ENCODE data around the gene FAM43B. TPM values are rescaled to one million over a fixed set of nuclear protein-coding genes. Genes with fewer than 3 reads are reported as not detected.

The FAM43B gene
- total RNA-seq, 3 donors from 2014 or later, result 0.16 to 0.33 (median 0.29) TPM

DNA sequence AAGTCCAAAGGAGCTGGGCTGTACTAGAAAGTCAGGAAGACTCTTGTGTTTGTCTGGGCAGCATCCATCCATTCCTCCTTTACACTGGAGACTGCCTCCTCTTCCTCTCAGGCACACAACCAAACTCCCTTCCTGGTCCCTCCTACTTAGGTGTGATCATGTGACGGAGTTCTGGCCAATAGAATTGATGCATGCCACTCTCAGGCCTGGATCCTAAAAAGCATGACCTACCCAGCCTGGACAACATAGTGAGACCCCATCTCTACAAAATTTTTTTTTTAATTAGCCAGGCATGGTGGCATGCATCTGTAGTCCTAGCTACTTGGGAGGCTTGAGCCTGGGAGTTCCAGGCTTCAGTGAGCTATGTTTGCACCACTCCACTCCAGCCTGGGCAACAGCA lies 8.6 kb downstream of the FAM43B start:
- intact Hi-C loops (cut with DNase I; ENCODE audit: low total_unique reads), result no loop called here
- H3K27me3 ChIP-seq, result no peaks in the 10 kb centered on the region

DNA sequence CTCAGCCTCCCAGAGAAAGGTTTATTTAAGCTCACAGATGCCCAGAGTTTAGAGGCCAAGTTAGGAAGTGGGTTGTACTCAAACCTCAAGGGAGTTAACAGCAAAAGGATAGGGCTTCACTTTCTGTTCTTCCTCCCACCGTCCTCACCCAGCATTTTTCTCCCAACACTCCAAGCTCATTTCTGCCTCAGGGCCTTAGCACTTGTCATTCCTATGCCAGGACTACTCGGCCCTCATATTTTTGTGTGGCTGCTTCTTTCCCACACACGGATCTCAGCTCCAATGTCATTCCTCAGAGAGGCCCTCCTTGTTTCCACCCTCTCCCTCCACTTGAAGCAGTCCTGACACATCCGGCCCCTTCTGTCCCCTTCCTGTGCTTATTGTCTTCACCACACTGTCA lies 12.9 kb downstream of the FAM43B start:
- Histone ChIP-seq H3K4me3 (no peak overlapping the region), H3K27ac (no peak overlapping the region), H3K9me3 (no peaks in the 10 kb centered on the region), H3K36me3 (no peaks in the 10 kb centered on the region), H3K4me1 (no peaks in the 10 kb centered on the region), H3K27me3 (no peaks in the 10 kb centered on the region)
- DNase-seq (ENCODE audit: low spot score in 2 of 2), result no peak
- intact Hi-C loops (cut with DNase I; ENCODE audit: low total_unique reads), result no loop called here
- TF ChIP-seq POLR2A (IDR thresholded peaks at IDR 0.05) (no peak), POLR2AphosphoS5 (IDR thresholded peaks at IDR 0.05) (no peak)
- TF ChIP-seq, protein P1, sequence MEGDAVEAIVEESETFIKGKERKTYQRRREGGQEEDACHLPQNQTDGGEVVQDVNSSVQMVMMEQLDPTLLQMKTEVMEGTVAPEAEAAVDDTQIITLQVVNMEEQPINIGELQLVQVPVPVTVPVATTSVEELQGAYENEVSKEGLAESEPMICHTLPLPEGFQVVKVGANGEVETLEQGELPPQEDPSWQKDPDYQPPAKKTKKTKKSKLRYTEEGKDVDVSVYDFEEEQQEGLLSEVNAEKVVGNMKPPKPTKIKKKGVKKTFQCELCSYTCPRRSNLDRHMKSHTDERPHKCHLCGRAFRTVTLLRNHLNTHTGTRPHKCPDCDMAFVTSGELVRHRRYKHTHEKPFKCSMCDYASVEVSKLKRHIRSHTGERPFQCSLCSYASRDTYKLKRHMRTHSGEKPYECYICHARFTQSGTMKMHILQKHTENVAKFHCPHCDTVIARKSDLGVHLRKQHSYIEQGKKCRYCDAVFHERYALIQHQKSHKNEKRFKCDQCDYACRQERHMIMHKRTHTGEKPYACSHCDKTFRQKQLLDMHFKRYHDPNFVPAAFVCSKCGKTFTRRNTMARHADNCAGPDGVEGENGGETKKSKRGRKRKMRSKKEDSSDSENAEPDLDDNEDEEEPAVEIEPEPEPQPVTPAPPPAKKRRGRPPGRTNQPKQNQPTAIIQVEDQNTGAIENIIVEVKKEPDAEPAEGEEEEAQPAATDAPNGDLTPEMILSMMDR (IDR thresholded peaks at IDR 0.05), result no peak

More for the DNA sequence above, 8.6 kb downstream of the FAM43B start:
- TF ChIP-seq POLR2AphosphoS5 (IDR thresholded peaks at IDR 0.05), result no peak
- TF ChIP-seq, protein P1 (IDR thresholded peaks at IDR 0.05), result no peak
- TF ChIP-seq POLR2A (IDR thresholded peaks at IDR 0.05), result no peak
- H3K4me1 ChIP-seq, result no peaks in the 10 kb centered on the region
- no peaks in the 10 kb centered on the region for H3K9me3 ChIP-seq
- no peak overlapping the region for H3K27ac ChIP-seq
- H3K36me3 ChIP-seq, result no peaks in the 10 kb centered on the region
- no peak overlapping the region for H3K4me3 ChIP-seq
- DNase-seq (ENCODE audit: low spot score in 2 of 2), result no peak

DNA sequence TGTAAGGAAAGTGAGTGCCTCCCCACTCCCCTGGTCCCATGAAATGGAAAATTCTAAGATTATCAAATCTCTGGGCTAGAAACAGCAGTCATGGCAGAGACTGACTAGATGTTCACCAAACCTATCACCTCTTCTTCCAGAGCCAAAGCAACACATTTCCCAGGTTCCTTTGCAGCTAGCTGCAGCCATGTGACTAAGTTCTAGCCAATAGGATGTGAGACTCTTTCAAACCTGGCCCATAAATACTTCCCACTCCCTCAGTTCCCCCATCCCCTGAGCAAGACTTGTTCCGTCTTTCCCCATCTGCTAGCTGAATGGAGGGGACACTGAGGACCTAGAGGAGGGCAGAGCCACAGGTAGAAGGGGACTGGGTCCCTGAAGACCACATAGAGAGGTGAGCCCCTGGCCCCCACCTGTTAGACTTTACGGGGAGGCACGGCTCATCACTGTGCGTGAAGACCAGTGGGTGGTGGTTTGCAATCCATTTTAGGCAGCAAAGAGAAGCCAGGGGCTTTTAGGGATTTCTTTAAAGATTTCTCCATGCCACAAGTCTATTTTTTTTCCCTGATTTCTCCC lies 17.2 kb downstream of the FAM43B start:
- intact Hi-C loops (cut with DNase I; ENCODE audit: low total_unique reads), result no loop called here
- no peak for TF ChIP-seq POLR2AphosphoS5 (IDR thresholded peaks at IDR 0.05)
- TF ChIP-seq, protein P1 (IDR thresholded peaks at IDR 0.05), result no peak
- no peak for TF ChIP-seq POLR2A (IDR thresholded peaks at IDR 0.05)
- Histone ChIP-seq H3K9me3 (peaks cover 0 to 6% of the 10 kb centered on the region in 2 donors), H3K4me3 (no peak overlapping the region), H3K4me1 (no peaks in the 10 kb centered on the region), H3K27ac (no peak overlapping the region), H3K27me3 (no peaks in the 10 kb centered on the region), H3K36me3 (no peaks in the 10 kb centered on the region)
- DNase-seq (ENCODE audit: low spot score in 2 of 2), result no peak

DNA sequence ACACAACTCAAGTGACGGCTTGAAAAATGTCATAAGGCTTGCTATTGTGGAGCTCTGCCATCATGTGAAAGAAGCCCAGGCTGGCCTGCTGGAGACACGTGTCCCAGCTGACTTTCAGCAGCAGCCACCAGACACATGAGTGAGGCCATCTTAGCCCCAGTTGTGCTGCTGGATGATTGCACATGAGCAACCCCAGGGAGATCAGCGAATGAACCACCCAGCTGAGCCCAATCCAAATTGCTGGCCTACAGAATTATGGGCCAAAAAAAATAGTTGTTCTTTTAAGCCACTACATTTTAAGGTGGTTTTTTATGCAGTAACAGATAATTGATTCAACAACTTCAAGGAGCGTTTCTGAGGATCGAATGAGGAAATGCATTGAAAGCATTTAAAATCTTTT lies 19.1 kb downstream of the FAM43B start:
- TF ChIP-seq POLR2AphosphoS5 (IDR thresholded peaks at IDR 0.05) (no peak), POLR2A (IDR thresholded peaks at IDR 0.05) (no peak)
- TF ChIP-seq, protein P1 (IDR thresholded peaks at IDR 0.05), result no peak
- Histone ChIP-seq H3K27ac (no peak overlapping the region), H3K4me3 (no peak overlapping the region), H3K36me3 (no peaks in the 10 kb centered on the region), H3K4me1 (no peaks in the 10 kb centered on the region), H3K9me3 (peaks cover 0 to 6% of the 10 kb centered on the region in 2 donors), H3K27me3 (no peaks in the 10 kb centered on the region)
- intact Hi-C loops (cut with DNase I; ENCODE audit: low total_unique reads), result no loop called here
- no peak for DNase-seq (ENCODE audit: low spot score in 2 of 2)

DNA sequence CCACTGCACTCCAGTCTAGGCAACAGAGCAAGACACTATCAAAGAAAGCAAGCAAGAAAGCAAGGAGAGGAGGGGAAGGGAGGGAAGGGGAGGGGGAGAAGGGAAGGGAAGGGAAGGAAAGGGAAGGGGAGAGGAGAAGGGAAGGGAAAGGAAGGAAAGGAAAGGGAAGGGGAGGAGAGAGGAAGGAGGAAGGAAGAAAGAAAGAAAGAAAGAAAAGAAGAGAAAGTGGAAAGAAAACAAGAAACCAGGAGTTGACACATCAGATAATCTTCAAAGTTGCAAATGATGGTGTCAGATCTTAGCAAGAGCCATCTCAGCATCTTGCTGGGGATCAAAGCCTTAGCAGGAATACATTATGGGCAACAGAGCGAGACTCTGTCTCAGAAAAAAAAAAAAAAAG lies 21.6 kb downstream of the FAM43B start:
- H3K9me3 ChIP-seq, result peaks cover 0 to 6% of the 10 kb centered on the region in 2 donors
- no peaks in the 10 kb centered on the region for H3K4me1 ChIP-seq
- no peaks in the 10 kb centered on the region for H3K27me3 ChIP-seq
- H3K36me3 ChIP-seq, result no peaks in the 10 kb centered on the region
- H3K27ac ChIP-seq, result no peak overlapping the region
- DNase-seq (ENCODE audit: low spot score in 2 of 2), result no peak
- no peak overlapping the region for H3K4me3 ChIP-seq
- no peak for TF ChIP-seq POLR2AphosphoS5 (IDR thresholded peaks at IDR 0.05)
- no peak for TF ChIP-seq POLR2A (IDR thresholded peaks at IDR 0.05)
- TF ChIP-seq, protein P1 (IDR thresholded peaks at IDR 0.05), result no peak
- intact Hi-C loops (cut with DNase I; ENCODE audit: low total_unique reads), result no loop called here
